HG03103 (cell line): ENCODE results near the gene TMEM204.

Experiments used
- ATAC-seq: cut with Tn5 transposase; IDR thresholded peaks from one replicate; pipeline ENCODE4 v1.9.1; 2021; ENCODE audit warnings: low read depth; ENCODE audit not compliant: unreplicated experiment

The TMEM204 gene

GRCh38 chr16:1498899-1499676, 34.4 kb upstream of the TMEM204 start:
- no peak for ATAC-seq

DNA sequence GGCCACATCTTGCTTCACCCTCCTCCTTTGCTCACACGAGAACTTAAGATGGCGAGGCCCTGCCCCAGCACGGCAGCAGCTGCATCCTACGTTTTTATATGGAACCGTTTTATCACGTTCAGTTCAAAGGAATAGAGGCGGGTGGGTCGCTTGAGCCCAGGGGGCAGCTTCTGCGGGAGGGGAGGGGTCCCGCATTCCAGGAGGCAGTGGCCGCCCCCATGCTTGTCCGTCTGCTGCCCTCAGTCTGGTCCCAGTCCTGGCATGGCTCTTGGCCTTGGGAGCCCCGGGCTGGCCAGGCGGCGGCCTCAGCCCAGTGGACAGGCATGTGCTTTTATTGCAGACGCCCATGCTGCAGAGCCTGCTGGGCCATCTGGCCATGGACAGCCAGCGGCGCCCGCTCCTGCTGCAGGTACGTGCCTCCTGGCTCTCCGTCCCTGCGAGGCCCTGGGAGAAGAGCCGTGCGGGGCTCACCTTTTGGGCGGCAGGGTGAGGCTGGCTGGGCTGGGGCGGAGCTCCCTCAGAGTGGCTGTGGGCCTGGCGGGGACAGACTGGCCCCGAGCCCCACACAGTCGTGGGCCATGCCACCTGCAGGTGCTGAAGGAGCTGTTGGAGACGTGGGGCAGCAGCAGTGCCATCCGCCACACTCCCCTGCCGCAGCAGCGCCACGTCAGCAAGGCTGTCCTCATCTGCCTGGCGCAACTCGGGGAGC, 33.6 kb upstream of the TMEM204 start:
- no peak for ATAC-seq

GRCh38 chr16:1500465-1501150, 32.9 kb upstream of the TMEM204 start:
- no peak for ATAC-seq

DNA sequence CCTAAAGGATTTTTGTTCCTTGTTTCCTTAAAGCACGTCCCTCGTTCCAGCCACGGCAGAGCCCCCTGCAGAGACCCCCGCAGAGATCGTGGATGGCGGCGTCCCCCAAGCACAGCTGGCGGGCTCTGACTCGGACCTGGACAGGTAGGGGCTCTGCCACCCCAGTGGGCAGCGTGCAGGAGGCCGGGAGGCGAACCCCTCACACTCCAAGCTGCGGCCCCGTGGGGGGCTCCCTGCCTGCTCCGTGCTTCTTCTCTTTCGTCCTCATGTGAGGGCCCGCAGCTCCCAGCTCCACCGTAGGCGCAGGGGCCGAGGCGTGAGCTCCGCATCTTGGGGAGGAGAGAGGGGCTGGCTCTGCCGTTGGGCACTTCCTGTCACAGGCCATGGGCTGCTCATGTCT, 31.8 kb upstream of the TMEM204 start:
- no peak for ATAC-seq

DNA sequence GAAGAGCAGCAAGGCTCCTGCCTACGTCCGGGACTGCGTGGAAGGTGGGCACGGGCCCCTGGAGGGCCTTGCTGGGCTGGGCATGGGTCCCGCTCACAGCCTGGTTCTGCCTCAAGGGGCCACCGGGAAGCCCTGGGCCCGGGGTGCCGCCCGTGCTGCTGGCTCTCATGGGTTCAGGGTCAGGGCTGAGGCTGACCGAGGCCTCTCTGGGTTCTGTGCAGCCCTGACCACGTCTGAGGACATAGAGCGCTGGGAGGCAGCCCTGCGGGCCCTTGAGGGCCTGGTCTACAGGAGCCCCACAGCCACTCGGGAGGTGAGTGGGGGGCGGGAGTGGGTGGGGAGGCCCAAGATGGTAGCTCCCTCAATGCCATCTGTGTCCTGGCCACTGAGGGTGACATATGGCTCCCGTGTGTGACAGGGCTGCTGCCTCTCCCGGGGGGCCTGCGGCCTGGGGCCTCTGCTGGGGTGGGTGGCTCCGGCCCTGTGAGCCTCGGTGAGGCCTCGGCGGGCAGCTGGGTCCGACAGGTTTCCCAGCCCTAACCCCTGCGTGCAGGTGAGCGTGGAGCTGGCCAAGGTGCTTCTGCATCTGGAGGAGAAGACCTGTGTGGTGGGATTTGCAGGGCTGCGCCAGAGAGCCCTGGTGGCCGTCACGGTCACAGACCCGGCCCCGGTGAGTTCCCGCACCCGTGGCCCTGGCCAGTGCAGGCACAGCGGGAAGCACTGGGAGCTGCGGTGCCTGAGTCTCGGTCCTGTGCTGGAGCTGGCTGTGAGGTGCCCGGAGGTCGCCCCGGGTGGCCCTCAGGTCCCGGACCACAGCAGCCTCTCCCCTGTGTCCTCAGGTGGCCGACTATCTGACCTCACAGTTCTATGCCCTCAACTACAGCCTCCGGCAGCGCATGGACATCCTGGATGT, 31.1 kb upstream of the TMEM204 start:
- ATAC-seq = no peak

DNA sequence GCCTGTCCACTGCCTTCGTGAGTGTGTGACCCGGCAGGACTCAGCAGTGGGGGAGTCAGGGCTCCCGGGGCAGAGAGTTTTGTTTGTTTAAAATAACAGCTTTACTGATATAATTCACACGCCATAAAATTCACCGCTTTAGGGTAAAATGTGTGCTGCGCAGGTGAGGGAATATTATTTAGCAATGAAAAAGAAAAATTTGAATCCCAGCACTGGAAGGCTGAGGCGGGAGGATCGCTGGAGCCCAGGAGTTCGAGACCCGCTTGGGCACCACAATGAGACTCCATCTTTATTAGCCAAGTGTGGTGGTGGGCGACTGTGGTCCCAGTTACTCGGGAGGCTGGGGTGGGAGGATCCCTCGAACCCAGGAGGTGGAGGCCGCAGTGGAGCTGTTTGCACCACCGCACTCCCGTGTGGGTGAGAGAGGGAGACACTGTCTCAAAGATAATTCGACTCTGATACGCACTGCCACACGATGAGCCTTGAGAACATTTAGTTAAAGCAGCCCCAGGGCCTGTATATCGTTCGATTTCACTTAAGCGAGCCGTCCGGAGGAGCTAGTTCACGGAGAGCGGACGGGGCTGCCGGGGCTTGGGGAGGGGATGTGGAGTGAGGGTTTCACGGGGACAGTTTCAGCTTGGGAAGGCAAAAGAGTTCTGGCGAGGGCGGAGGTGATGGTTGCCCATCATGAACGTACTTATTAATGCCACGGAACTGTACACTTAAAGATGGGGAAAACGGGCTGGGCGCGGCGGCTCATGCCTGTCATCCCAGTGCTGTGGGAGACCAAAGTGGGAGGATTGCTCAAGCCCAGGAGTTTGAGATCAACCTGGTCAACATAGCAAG, 30.1 kb upstream of the TMEM204 start:
- no peak for ATAC-seq

GRCh38 chr16:1505073-1505844, 28.2 kb upstream of the TMEM204 start:
- ATAC-seq = no peak

DNA sequence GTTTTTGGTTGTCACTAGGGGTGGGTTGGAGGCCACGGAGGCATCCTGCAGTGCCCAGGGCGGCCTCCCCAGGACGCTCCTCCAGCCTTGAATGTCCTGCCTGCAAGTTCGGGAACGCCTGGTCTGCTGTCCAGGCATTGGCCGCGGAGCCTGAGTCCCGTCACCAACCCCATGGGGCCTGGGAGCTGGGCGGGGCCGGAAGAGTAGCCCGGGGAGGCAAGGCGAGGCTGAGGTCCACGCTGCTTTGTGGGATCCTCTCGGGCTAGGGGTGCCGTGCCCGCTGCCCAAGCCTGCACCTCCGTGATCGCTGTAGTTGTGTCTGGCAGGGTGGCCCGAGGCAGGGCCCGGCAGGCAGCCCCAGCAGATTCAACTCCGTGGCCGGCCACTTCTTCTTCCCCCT, 27.6 kb upstream of the TMEM204 start:
- ATAC-seq = no peak

- no peak for ATAC-seq
Observed at GRCh38 chr16:1506494-1507213, 26.8 kb upstream of the TMEM204 start.

DNA sequence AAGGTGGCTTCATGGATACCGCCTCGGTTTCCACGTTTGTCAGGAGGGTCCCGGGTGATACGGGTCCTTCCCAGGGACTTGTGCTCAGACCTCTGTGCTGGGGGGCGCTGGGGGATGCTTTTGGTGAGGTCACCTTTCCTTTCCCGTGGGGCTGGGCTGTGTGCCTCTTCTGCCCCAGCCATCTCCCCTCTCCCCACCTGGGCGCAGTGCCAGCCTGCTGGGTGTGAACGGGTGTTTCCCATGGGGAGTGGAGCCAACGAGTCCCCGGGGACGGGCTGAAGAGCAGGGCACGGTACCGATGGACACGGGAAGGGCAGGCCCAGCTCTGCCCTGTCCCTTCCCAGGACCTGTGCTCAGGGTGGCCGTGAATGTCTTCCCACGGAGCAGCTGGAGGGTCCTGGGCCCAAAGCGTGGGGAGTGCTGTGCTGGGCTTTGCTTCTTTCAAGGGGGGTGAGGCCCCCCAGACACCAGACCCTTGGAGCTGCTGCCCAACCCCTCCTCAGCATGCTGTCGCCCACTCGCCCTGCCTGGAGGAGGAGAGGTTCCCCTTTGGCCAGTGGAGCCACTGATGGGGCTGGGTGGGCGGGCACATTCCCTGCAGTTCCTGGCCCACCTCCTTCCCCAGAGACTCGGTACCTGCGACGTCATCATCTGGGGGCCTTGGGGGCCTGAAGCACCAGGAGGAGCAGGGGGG, 24.8 kb upstream of the TMEM204 start:
- no peak for ATAC-seq

GRCh38 chr16:1509307-1510221, 23.9 kb upstream of the TMEM204 start:
- no peak for ATAC-seq

DNA sequence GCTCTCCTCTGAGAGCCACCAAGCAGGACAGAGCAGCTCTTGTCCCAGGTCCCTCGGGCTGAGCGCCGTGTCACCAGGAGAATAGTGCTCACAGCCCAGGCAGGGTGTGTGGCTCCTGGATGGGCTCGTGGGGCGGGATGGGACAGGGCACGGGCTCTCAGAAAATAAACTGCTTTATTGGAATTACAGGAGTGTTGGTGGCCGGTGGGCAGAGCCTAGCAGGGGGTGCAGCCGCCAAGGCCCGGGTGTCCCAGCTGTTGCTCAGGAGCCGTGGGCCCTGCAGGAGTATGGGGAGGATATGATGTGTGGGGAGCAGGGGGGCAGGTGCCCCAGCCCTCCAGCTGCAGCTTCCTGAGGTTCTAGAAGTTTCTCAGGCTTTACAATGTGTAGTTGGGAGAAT, 23.2 kb upstream of the TMEM204 start:
- ATAC-seq = no peak

DNA sequence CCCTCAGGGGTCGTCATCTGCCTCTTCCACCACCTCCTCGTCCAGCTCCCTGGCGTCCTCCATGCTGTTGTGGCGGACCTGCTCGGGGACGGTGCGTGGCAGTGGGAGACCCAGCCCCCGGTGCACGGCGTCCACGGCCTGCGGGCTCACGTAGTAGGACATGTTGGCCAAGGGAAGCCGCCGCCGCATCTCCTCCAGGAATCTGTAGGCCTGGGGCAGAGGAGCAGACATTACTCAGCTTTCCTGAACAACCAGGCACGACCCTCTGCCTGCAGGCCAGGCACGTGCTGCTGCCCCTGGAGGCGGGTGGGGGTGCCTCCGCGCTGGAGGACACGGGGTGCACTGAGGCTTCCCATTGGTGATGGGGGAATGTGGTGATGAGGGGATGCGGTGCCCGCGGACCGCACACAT, 22.5 kb upstream of the TMEM204 start:
- ATAC-seq = no peak

DNA sequence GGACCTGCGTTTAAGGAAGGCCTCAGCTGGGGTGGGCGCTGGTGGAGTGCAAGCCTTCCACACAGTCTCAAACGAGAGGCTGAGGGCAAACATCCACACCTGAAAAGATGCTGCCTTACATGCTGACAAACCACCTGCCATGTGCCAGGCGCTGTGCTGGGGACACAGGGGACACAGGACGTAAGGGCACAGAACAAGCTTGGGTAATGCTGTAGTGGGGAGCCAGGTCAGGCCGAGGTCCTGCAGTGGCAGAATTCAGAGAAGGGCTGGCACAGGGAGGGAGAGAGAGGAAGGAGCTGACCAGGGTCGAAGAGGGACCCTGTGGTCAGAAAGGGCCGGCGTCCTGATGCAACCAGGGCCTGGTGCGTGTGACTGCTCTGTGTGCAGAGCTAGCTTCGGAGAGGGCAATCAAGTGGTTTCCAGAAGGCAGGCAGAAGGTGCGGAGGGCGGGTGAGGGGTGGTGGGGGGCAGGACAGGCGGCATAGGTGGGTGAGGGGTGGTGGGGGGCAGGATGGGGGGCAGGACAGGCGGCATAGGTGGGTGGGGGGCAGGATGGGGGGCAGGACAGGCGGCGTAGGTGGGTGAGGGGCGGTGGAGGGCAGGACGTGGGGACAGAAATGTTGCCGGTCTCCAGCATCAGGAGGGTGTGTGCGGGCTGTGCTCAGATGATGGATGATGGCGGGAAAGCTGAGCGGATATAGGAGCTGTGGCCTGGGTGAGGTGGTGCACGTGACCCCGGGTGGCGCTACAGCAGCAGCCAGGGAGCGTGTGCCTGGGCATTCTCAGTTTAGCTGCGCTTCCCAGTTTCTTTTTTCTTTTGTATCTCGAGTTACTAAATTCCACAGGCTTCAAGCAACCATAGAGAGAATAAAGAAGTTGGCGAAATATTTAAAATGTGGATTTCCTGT, 21.6 kb upstream of the TMEM204 start:
- no peak for ATAC-seq

DNA sequence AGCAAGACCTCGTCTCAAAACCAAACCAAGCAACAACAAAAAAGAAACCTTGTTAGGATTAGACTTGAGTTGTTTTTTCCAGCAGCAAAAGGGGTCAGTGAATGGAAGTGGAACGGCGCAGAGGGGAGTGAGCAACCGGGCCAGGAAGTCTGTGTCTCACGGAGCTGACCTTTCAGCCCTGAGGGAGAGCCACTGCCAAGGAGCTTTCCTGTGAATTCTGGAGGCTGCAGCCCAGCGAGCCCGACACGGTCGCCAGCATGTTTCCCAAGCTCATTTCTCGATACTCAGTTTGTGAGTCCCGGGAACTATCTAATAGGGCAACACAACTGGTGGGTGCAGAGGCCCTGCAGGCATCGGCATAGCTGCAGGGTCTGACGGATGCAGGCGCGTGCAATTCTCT, 20.7 kb upstream of the TMEM204 start:
- no peak for ATAC-seq

GRCh38 chr16:1514507-1514906, 19.0 kb upstream of the TMEM204 start:
- ATAC-seq = no peak
